GM23338 (cell line): Measurements from ENCODE around the gene THTPA. TPM values are rescaled to one million over a fixed set of nuclear protein-coding genes. Genes with fewer than 3 reads are reported as not detected.

Experiments
- ATAC-seq: fragments of 200-7000 bp; cut with Tn5 transposase; 3 replicates; pipeline ENCODE4 v1.9.1; 2020
- DNase-seq: peaks from one replicate; pipeline ENCODE4 v3.0.0-alpha.2; 2015; ENCODE audit warnings: low spot score
- H2AFZ ChIP-seq: fragments of 200-600 bp; sonication (generic); 2 replicates; pipeline ENCODE4 v1.8.0; 2016; ENCODE audit warnings: antibody characterized with exemption, mild to moderate bottlenecking, moderate library complexity
- H3F3A ChIP-seq: fragments of 200-600 bp; sonication (generic); replicated peaks from 2 replicates; pipeline ENCODE4 v1.8.0; 2017; ENCODE audit warnings: antibody characterized with exemption, mixed run types, low read depth
- H3K27ac ChIP-seq: fragments of 200-600 bp; sonication (generic); 2 replicates; pipeline ENCODE4 v1.6.1; 2016; ENCODE audit warnings: low read depth
- H3K27me3 ChIP-seq: fragments of 200-600 bp; sonication (generic); 2 replicates; pipeline ENCODE4 v1.8.0; 2016; ENCODE audit warnings: mild to moderate bottlenecking, mixed run types, moderate library complexity; ENCODE audit not compliant: insufficient read depth
- H3K36me3 ChIP-seq: fragments of 200-600 bp; sonication (generic); 2 replicates; pipeline ENCODE4 v1.8.0; 2016; ENCODE audit warnings: mild to moderate bottlenecking; ENCODE audit not compliant: insufficient read depth
- H3K4me1 ChIP-seq: fragments of 200-600 bp; sonication (generic); 2 replicates; pipeline ENCODE4 v1.8.0; 2016; ENCODE audit warnings: mild to moderate bottlenecking, moderate library complexity; ENCODE audit not compliant: insufficient read depth
- H3K4me2 ChIP-seq: fragments of 200-600 bp; sonication (generic); 2 replicates; pipeline ENCODE4 v1.7.1; 2017; ENCODE audit warnings: mixed run types
- H3K4me3 ChIP-seq: fragments of 200-600 bp; sonication (generic); 2 replicates; pipeline ENCODE4 v1.6.1; 2016; ENCODE audit warnings: mixed run types
- H3K79me2 ChIP-seq: fragments of 200-600 bp; sonication (generic); replicated peaks from 2 replicates; pipeline ENCODE4 v1.8.0; 2017; ENCODE audit warnings: mild to moderate bottlenecking; ENCODE audit not compliant: insufficient read depth
- H3K9me2 ChIP-seq: fragments of 200-600 bp; sonication (generic); 2 replicates; pipeline ENCODE4 v1.8.0; 2017; ENCODE audit not compliant: insufficient read depth
- H4K20me1 ChIP-seq: fragments of 200-600 bp; sonication (generic); replicated peaks from 2 replicates; pipeline ENCODE4 v1.8.0; 2017; ENCODE audit warnings: mild to moderate bottlenecking; ENCODE audit not compliant: insufficient read depth
- H3K27ac Mint-ChIP-seq: 2 replicates; pipeline ENCODE4 v1.8.0; 2020; ENCODE audit warnings: inconsistent platforms, mild to moderate bottlenecking, moderate library complexity, mixed read lengths
- H3K27me3 Mint-ChIP-seq: 3 replicates; pipeline ENCODE4 v1.8.0; 2022; ENCODE audit warnings: low read depth, mild to moderate bottlenecking, moderate library complexity, mixed read lengths, inconsistent platforms; ENCODE audit not compliant: insufficient read depth, poor library complexity
- H3K36me3 Mint-ChIP-seq: 3 replicates; pipeline ENCODE4 v1.8.0; 2021; ENCODE audit warnings: low read depth, mild to moderate bottlenecking, inconsistent platforms, moderate library complexity, mixed read lengths
- H3K4me1 Mint-ChIP-seq: 3 replicates; pipeline ENCODE4 v1.8.0; 2020; ENCODE audit warnings: mild to moderate bottlenecking, inconsistent platforms, mixed read lengths
- H3K4me3 Mint-ChIP-seq: 3 replicates; pipeline ENCODE4 v1.8.0; 2021; ENCODE audit warnings: moderate library complexity, mild to moderate bottlenecking, inconsistent platforms, mixed read lengths
- H3K9me3 Mint-ChIP-seq: 3 replicates; pipeline ENCODE4 v1.8.0; 2020; ENCODE audit warnings: moderate library complexity, mild to moderate bottlenecking, inconsistent platforms, mixed read lengths
- CTCF ChIP-seq, 2 experiments: fragments of 200-600 bp in 1 of 2; sonication (generic) in 1 of 2; conservative IDR thresholded peaks; 2 replicates each; pipeline versions ENCODE4 v1.5.1 to v1.6.1; 2016 to 2017; ENCODE audit warnings: antibody characterized with exemption in 2 of 2, low read depth in 2 of 2, mild to moderate bottlenecking in 2 of 2, moderate library complexity in 1 of 2
- JUNB ChIP-seq: IDR thresholded peaks from one replicate; pipeline ENCODE4 v1.6.1; 2016; ENCODE audit warnings: antibody characterized with exemption; ENCODE audit not compliant: unreplicated experiment
- POLR2AphosphoS5 ChIP-seq: IDR thresholded peaks from 2 replicates; pipeline ENCODE4 v1.6.1; 2016; ENCODE audit warnings: antibody characterized with exemption, low read depth
- REST ChIP-seq: IDR thresholded peaks from one replicate; pipeline ENCODE4 v1.6.1; 2018; ENCODE audit warnings: antibody characterized with exemption; ENCODE audit not compliant: unreplicated experiment
- polyA plus RNA-seq: library from polyadenylated mRNA; unstranded; fragments of >200 nt; fragmentation: Nextera tagmentation; extraction: Ambion mirVana; gene quantifications from 2 replicates; pipeline ENCODE4 v1.2.1, GENCODE V29; 2016
- total RNA-seq: library from RNA; depleted of rRNA; stranded (reverse); fragments of >200 nt; shearing (Covaris generic); gene quantifications from 2 replicates; pipeline ENCODE4 v1.2.3, GENCODE V29; 2014

The THTPA gene
- total and polyA plus RNA-seq, 2 experiments from 2014 or later: 8.6 to 21.3 TPM

GRCh38 chr14:23558346-23559009 is 2.4 kb downstream of the THTPA start (continued):
- TF ChIP-seq REST (no peak), CTCF (conservative IDR thresholded peaks at IDR 0.05; ENCODE audit: low read depth in 2 of 2) (no peak), POLR2AphosphoS5 (no peak)

- H3K79me2 ChIP-seq: peaks cover 19% of the 10 kb centered on the region
- no peak overlapping the region for H2AFZ ChIP-seq
- H3F3A ChIP-seq: peaks cover 13% of the 10 kb centered on the region; the same call in 1 of the 2 replicates
- H3K9me3 Mint-ChIP-seq: no peaks in the 10 kb centered on the region
- H3K9me2 ChIP-seq: no peaks in the 10 kb centered on the region
- peaks cover 53% of the 10 kb centered on the region for H3K36me3 Mint-ChIP-seq
- no peaks in the 10 kb centered on the region; the same call in 1 of the 2 replicates for H3K36me3 ChIP-seq
- H3K4me2 ChIP-seq: peak overlapping the region; percentile 53; the same call in 1 of the 2 replicates
- no peaks in the 10 kb centered on the region; the same call in 1 of the 2 replicates for H4K20me1 ChIP-seq
- H3K4me1 ChIP-seq: peaks cover 38% of the 10 kb centered on the region
- H3K4me3 Mint-ChIP-seq: no peak overlapping the region
- no peak for TF ChIP-seq JUNB
- TF ChIP-seq CTCF (conservative IDR thresholded peaks at IDR 0.05; ENCODE audit: low read depth in 2 of 2): peak; percentile 91 to 100
- peaks cover 24% of the 10 kb centered on the region for H3K27me3 Mint-ChIP-seq
- H3K4me3 ChIP-seq: no peak overlapping the region
- no peaks in the 10 kb centered on the region for H3K27me3 ChIP-seq
- peak overlapping the region; percentile 99 for H3K27ac ChIP-seq
- H3K4me1 Mint-ChIP-seq: peaks cover 47% of the 10 kb centered on the region
- peak overlapping the region; percentile 87 for H3K27ac Mint-ChIP-seq
- DNase-seq (peak; percentile 93), ATAC-seq (peak; percentile 5; the same call in 2 of the 3 replicates)
Observed at GRCh38 chr14:23559010-23559925, 3.2 kb downstream of the THTPA start.
